Activated CD8-positive, alpha-beta memory T cell treated with anti-CD3 and anti-CD28 coated beads, Interleukin-2, amount 50 U/mL, for 4 hours (primary cell): ENCODE data around the gene PROCR.
"Not testable (repeated sequence)": the region's sequence is repeated elsewhere in the genome, so short reads cannot be mapped to it uniquely, and the experiment has no call there.

Source experiments
- DNase-seq: peaks from one replicate; pipeline ENCODE4 v3.0.0-alpha.2; 2020

Gene PROCR

DNA sequence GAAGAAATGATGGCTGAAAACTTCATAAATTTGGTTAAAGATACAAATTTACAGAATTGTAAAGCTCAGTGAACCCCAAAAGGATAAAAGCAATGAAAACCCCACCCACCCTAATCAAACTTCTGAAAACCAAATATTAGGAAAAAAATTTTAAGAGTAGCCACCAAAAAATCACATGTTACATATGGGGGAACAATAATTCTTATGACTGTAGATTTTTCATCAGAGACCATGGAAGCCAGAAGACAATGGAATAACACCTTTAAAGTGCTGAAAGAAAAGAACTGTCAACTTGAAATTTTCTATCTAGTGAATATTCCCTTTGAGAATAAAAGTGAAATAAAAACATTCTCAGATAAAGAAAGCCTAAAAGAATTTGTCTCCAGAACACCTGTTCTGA lies 24.4 kb downstream of the PROCR start:
- DNase-seq = no peak

DNA sequence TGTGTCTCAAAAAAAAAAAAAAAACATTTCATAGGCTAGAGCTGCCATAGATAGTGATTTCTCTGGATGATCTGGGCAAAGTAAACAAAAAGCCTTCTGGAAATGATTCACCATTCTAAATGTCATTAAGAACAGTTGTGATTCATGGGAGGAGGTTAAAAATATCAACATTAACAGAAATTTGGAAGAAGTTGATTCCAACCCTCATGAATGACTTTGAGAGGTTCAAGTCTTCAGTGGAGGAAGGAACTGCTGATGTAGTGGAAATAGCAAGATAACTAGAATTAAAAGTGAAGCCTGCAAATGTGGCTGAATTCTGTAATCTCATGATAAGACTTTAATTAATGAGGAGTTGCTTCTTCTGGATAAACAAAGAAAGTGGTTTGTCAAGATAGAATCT lies 27.9 kb downstream of the PROCR start:
- DNase-seq = no peak

DNA sequence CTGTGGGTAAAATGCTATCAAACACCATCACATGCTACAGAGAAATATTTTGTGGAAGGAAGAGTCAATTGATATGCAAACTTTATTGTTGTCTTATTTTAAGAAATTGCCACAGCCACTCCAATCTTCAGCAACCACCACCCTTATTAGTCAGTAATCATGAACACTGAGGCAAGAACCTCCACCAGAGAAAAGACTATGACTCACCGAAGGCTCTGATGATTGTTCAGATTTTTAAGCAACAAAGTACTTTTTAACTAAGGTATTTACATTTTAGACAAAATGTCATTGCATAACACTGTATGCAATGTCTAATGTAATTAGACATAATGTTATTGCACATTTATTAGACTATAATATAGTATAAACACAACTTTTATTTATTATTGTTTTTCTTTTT lies 28.4 kb downstream of the PROCR start:
- no peak for DNase-seq

DNA sequence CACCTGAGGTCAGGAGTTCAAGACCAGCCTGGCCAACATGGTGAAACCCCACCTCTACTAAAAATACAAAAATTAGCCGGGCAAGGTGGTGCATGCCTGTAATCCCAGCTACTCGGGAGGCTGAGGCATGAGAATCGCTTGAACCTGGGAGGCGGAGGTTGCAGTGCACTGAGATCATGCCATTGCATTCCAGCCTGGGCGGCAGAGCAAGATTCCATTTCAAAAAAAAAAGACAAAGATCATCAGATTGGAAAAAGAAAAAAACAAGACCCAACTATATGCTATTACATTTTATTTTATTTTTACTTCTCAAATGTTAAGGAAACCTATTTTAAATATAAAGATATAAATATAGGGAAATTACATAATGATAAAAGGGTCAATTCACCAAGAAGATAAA lies 29.6 kb downstream of the PROCR start:
- DNase-seq = not testable (repeated sequence)

DNA sequence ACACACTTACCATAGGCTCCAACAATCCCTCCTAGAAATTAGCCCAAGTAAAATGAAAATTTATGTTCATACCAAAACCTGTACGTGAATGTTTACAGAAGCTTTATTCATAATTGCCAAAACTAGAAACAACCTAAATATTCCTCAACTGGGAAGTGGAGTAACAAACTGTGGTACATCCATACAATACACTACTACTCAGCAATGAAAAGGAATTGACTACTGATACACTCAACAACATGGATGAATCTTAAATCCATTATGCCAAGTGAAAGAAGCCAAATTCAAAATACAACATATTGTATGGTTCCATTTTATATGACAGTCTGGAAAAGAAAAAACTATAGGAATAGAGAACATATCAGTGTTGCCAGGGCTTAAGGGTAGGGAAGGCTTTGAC lies 34.9 kb downstream of the PROCR start:
- DNase-seq = no peak

DNA sequence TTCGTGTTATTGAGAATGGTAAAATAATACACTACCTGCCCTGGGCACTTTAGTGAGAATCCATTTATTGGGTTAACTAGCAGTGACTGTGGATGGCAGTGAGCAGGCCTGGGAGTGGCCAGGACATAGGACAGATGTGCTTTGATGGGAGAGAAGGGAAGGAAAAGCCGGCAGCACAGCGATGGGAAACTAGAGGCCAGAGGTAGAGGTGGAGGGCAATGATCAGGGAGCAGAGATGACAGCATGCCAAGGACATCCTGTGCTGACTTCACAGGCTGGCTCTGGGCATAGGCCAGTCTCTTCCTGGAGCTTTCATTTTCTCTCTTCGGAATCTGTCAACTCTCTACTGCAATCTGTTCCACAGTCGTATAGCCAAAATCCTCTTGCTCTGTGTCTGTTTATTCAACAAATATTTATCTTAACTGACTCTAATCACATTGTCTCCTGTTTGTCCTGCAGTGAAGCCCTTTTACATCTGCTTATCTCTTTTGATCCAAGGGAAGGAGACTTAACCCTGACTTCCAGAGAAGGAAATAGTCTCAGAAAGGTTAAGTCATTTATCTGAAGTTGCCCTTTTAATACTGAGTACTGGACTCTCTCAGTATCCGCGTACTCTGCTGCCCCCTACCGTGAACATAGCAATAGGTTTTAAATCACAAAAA lies 36.2 kb downstream of the PROCR start:
- peak; percentile 77 for DNase-seq

DNA sequence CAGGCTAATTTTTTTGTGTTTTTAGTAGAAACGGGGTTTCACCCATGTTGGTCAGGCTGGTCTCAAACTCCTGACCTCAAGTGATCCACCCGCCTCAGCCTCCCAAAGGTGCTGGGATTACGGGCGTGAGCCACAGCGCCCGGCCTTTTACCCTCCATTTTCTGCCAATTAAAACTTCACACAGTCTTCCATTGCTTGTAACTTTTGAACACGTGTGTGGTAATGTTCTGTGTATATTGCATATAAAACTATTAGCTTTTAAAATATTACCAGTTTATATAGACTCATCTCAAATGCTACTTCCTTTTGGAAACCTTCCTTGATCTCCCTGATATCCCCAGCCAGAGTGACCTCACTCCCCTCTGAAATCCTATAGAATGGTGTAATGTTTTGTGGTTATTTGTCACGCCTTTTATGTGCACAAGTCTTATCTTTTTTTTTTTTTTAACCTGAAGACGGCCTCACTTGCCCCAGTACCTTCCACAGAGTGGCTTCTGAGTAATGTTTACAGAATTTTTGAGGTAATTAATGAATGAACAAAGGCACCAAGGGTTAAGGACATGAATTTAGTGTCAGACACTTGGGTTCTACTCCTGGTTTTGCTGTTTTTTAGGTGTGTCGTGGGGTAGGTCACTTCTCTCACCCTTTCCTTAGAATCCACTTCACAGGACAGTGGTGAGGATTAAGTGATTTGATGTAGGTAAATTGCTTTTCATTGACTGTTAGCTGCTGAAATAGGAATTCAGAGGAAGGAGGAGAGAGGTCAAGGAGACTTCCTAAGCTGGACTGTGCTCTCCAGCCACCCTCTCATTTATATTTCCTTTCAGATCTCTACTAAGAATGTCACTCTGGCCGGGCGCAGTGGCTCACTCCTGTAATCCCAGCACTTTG lies 43.4 kb downstream of the PROCR start:
- no peak for DNase-seq

DNA sequence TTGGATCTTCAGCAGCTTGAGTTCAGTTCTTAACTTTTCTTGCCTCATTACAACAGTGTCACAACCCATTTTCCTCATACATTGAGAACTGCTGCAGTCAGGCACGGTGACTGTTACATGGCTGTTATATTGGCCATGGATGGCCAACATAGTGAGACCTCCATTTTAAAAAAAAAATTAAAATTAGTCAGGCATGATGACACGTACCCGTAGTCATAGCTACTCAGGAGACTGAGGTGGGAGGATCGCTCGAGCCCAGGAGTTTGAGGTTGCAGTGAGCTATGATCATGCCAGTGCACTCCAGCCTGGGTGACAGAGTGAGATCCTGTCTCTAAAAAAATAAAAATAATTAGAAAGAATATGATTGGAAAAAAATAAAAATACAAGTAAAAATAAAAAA lies 44.7 kb downstream of the PROCR start:
- DNase-seq = no peak

DNA sequence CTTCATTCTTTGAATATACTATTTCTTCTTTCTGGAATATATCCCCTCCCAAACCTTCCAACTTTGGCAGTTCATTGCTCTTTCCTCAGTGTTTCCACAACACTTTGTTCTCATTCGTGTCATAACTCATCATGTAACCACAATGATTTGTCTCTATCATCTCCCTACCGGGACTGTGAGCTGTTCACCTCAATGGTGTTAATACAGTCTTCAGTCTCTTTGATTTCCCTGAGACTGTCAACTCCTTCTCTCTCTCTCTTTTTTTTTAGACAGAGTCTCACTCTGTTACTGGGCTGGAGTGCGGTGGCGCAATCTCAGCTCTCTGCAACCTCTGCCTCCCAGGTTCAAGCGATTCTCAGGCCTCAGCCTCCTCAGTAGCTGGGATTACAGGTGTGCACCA lies 52.1 kb downstream of the PROCR start:
- no peak for DNase-seq

DNA sequence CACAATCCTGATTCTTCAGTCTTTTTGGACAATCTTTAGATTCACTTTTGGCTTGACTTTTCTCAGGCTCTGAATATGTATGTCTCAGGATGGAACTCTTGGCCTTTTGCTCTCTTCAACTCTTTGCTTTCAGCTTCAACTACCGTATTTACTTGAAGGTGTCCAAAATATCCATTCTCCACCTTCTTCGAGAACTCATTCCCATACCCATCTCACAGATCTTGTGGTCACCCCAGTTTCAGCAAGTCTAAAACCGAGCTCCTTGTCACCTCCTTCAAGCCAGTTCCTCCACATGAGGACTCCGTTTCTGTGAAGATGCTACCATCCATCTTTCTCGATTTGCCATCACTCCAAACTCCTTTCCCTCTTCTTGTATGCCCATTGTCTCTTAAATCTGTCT lies 52.7 kb downstream of the PROCR start:
- no peak for DNase-seq

DNA sequence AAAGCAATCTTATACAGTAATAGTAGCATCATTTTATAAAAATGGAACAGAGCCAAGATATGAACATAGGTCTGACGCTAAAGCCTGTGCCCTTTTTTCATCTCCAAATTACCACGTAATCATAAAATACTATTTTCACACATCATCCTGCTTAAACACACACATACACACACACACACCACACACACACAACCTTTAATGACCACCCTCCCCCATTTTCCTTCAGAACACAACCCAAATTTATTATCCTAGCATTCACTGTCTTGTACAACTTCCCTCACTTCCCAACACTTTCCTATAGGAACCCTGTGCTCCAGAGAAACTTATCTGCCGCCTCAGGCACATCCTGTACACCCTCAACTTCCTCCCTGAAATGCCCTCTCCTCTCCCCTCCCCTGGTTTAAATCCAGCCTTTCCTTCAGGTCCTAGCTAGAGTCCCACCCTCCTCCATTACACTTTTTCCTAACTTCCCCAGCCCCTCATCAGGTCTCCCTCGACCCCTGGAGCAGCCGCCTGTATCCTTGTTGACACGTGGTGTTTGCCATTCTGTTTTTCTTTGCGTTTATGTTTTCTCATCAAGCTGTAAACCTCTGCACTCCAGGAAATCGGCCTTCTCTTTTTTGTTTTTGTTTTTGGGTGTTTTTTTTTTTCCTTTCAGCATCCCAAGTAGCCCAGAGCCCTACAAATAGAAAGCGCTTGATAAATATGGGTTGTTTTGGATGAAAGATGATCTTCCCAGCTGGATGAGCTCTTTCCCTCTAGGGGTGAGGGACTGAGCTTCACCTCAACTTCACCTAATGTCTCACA lies 53.6 kb downstream of the PROCR start:
- DNase-seq = no peak

DNA sequence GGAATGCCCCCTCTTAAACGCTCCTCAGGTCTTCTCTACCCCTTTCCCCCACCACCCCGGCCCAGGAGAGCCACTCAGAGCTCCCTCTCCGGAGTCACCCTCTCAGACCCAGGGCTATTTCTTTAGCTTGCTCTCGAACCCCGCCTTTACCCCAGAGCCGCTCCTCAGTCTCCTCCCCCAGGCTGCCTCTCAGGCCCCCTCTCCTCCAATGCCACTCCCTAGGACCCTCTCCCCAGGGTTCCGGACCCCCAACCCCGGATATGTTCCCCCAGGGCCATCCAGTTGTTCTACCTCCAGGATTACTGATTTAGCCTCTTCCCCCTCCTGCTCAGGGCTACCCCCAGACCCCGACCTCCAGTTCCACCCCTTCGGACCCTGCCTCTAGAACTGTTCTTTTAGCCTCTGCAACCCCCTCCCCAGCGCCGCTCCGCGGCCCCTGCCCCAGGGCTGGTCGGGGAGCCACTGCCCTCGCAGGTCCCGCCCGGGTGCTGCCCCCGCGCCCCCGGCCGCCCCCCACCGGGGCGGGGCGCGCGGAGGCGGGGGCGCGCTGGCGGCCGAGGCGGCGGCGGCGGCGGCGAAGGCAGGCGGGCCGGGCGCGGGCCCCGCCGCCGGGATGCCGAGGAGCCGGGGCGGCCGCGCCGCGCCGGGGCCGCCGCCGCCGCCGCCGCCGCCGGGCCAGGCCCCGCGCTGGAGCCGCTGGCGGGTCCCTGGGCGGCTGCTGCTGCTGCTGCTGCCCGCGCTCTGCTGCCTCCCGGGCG lies 54.4 kb downstream of the PROCR start, which contains the start of gene MMP24:
Gene MMP24 (plus strand): TSS at position 565 of the 758 bp plus-strand sequence. CDS start 49 bp downstream, at position 614.
- no peak for DNase-seq
